T-helper 17 cell (primary cell): ENCODE results near the gene TPO. TPM values are rescaled to one million over a fixed set of nuclear protein-coding genes. Genes with fewer than 3 reads are reported as not detected.
"Not testable (repeated sequence)": the region's sequence is repeated elsewhere in the genome, so short reads cannot be mapped to it uniquely, and the experiment has no call there.

Experiments
- ATAC-seq: fragments of 150-1000 bp; cut with Tn5 transposase; 2 replicates; pipeline ENCODE4 v1.10.0; 2021; ENCODE audit warnings: mild to moderate bottlenecking, moderate library complexity
- DNase-seq, 3 donors: peaks; one replicate each; pipeline versions ENCODE4 v3.0.0 to v3.0.0-alpha.2; 2020 to 2021
- H3K9me3 ChIP-seq: one replicate; pipeline ENCODE4 v1.7.0; 2013; ENCODE audit warnings: low read length, mild to moderate bottlenecking; ENCODE audit not compliant: control insufficient read depth, poor library complexity, severe bottlenecking
- H3K27ac Mint-ChIP-seq: one replicate; pipeline ENCODE4 v1.8.0; 2022; ENCODE audit warnings: mild to moderate bottlenecking, moderate library complexity, mixed read lengths
- H3K27me3 Mint-ChIP-seq: one replicate; pipeline ENCODE4 v1.8.0; 2022; ENCODE audit warnings: mixed read lengths
- H3K36me3 Mint-ChIP-seq: one replicate; pipeline ENCODE4 v1.8.0; 2022; ENCODE audit warnings: low read depth, mixed read lengths
- H3K4me1 Mint-ChIP-seq: one replicate; pipeline ENCODE4 v1.8.0; 2022; ENCODE audit warnings: mild to moderate bottlenecking, mixed read lengths
- H3K4me3 Mint-ChIP-seq: one replicate; pipeline ENCODE4 v1.8.0; 2022; ENCODE audit warnings: mild to moderate bottlenecking, moderate library complexity, mixed read lengths
- total RNA-seq, 4 donors: library from RNA in 2 of 4; stranded (reverse) in 2 of 4; gene quantifications; one replicate each; pipeline ENCODE4 v1.2.3 and lab custom pipeline; 2022 to 2026

The TPO gene
- total RNA-seq, 2 donors from 2014 or later: 0.44 to 2.4 TPM

DNA sequence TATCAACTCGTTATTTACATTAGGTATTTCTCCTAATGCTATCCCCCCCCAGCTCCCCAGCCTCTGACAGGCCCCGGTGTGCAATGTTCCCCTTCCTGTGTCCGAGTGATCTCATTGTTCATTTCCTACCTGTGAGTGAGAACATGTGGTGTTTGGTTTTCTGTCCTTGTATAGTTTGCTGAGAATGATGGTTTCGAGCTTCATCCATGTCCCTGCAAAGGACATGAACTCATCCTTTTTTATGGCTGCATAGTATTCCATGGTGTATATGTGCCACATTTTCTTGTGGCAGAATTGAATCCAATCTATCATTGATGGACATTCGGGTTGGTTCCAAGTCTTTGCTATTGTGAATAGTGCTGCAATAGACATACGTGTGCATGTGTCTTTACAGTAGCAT lies 23.1 kb upstream of the TPO start:
- DNase-seq, ATAC-seq, H3K27ac Mint-ChIP-seq, H3K9me3 ChIP-seq, H3K4me1 Mint-ChIP-seq, H3K36me3 Mint-ChIP-seq, H3K4me3 Mint-ChIP-seq, H3K27me3 Mint-ChIP-seq: not testable (repeated sequence)

DNA sequence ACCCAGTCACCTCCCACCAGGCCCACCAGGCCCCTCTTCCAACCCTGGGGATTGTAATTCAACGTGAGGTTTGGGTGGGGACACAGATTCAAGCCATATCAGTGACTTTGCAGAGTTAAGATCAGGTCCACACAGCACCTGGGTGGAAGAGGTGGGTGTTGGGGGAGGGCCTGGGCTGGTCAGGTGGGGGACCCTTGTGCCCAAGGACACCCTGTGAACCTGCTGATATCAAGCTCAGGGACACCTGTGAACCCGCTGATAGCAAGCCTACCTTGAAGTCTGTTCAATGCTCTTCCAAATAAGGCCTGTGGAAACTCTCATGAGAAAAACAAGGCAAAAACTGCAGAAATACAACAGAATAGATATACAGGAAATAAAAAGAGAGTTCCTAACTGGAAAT lies 19.9 kb upstream of the TPO start:
- Mint-ChIP-seq H3K4me3 (no peak overlapping the region), H3K36me3 (peaks cover 2% of the 10 kb centered on the region), H3K27me3 (peaks cover 7% of the 10 kb centered on the region), H3K27ac (no peak overlapping the region), H3K4me1 (peaks cover 6% of the 10 kb centered on the region)
- ATAC-seq (no peak), DNase-seq (no peak)
- no peaks in the 10 kb centered on the region for H3K9me3 ChIP-seq

DNA sequence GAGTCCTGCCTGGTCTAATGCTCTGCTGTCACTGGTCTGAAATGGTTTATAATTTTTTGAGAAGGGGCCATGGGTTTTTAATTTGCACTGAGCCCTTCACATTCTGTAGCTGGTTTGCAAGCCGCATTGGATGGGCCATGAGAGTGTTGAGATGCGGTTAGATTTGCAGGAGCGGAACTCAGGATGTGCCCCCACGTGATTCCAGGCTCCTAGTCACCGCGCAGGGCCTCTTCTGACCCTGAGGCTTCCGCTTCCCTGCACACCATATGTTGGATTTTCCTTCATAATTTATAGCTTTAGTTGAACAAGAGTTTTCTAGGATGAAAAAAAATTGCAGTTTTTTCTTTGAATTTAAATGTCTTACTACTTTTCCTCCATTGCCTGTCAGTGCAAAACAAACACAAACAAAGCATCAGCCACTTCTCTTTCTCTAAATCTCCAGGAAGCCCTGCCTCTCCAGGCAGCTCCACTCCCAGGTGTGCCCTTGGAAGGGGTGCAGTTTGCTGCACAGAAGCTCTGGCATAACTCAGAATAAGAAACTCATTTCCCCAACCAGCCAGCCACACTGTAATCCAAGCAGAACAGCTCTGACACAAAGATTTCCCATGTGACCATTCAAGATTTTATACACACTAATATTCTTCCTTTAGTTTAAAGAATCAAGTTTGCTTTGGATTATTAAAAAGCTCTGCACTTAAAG lies 18.4 kb upstream of the TPO start:
- Mint-ChIP-seq H3K27ac (no peak overlapping the region), H3K4me3 (no peak overlapping the region), H3K27me3 (peaks cover 7% of the 10 kb centered on the region), H3K36me3 (peaks cover 5% of the 10 kb centered on the region), H3K4me1 (peaks cover 8% of the 10 kb centered on the region)
- no peak for ATAC-seq
- H3K9me3 ChIP-seq: no peaks in the 10 kb centered on the region
- no peak for DNase-seq

DNA sequence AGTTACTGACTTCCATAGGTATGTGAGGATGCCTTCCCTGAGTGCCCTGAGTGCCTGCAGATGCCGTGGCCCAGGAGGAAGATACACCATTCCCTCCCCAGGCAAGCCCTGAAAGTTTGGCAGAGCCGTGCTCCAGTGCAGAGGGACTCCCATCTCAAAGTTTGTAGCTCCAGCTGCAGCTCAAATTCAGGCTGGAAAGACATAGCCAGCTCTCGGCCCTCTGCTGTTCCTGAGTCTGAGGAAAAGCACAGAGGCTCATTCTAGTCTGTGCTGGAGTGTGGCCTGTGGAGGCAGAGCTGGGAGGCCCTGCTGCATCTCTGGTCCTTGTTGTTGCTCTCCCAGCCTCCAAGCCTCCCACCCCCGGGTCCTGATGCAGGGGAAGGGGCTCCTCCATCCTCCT lies 15.9 kb upstream of the TPO start:
- Mint-ChIP-seq H3K4me1 (peaks cover 8% of the 10 kb centered on the region), H3K27me3 (peaks cover 7% of the 10 kb centered on the region), H3K27ac (no peak overlapping the region), H3K36me3 (peaks cover 5% of the 10 kb centered on the region), H3K4me3 (no peak overlapping the region)
- no peak for ATAC-seq
- DNase-seq: no peak
- no peaks in the 10 kb centered on the region for H3K9me3 ChIP-seq

DNA sequence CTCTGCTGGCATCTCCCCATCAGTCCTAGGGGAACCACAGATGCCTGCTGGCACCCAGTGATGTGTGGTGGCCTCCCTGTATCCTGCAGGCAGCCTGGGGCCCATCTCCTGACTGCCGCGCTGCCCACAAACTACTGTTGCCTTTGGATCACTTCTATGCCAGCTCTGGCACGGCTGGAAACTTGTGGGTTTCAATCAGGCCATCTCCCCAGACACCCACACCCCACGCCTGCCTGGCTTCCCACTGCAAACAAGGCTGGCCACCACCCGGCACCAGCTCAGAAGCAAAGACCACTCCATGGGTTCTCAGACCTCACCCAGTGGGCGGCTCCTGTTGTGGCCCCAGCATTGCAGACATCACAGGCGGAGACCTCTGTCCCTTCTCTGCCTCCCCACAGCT lies 15.1 kb upstream of the TPO start:
- peaks cover 8% of the 10 kb centered on the region for H3K4me1 Mint-ChIP-seq
- ATAC-seq (no peak), DNase-seq (no peak)
- H3K36me3 Mint-ChIP-seq: peaks cover 5% of the 10 kb centered on the region
- peaks cover 7% of the 10 kb centered on the region for H3K27me3 Mint-ChIP-seq
- no peak overlapping the region for H3K27ac Mint-ChIP-seq
- no peaks in the 10 kb centered on the region for H3K9me3 ChIP-seq
- H3K4me3 Mint-ChIP-seq: no peak overlapping the region

DNA sequence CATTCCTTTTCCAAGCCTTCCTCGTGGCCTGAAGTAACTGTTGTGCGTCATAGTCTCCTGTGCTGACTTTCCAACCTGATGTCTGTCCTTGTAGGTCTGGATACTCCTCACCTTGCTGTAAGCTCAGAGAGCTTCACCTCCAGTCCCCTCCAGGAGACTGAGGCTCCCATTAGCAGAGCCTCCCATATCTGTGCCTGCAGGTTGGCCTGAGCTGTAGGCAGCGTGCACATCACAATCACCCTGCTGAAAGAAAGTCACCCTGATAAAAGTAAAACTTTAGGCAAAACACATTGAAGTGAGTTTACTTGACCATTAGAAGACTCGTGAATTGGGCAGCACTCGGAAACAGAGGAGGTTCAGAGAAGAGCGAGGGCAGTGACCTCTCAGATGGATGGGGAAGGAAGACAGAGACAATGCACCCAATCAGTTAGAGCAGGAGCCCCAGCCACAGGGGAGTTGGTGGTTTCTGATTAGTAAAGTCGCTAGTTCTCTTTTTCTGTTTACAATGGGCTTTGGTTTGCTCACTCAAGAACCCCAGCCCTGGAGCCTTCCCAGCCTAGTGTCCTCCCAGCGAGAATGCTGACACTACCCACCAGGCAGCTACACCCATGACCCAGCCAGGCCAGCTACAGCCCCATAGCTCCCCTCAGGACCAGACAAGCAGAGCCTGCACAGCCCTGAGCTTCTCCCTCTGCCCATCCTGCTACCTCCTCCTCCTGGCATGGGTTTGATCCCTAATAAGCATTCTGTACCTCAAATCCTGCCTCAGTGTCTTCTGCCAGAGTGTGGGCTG lies 12.1 kb upstream of the TPO start:
- no peak overlapping the region for H3K4me3 Mint-ChIP-seq
- H3K36me3 Mint-ChIP-seq: peaks cover 3% of the 10 kb centered on the region
- H3K27ac Mint-ChIP-seq: no peak overlapping the region
- DNase-seq (no peak), ATAC-seq (no peak)
- H3K27me3 Mint-ChIP-seq: peaks cover under 1% of the 10 kb centered on the region
- H3K4me1 Mint-ChIP-seq: peaks cover 5% of the 10 kb centered on the region
- H3K9me3 ChIP-seq: no peaks in the 10 kb centered on the region

DNA sequence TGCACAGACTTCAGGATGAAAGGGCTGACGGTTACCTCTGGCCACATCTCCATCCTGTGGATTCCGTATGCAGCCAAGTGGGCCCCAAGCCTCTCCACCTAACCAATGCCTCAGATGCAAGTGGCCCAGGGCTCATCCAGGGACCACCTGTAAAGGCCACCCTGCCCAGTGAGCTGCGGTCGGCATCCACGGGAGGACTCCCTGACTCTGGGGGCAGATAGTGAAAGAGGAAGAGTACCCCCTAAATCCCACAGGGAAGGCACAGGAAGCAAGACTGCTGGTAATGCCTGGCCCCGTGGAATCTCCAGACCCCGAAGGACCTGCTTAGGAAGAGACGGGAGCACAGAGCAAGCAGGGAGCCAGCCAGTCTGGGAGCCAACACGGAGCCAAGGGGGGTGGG lies 11.2 kb upstream of the TPO start:
- H3K27me3 Mint-ChIP-seq: no peaks in the 10 kb centered on the region
- ATAC-seq: no peak
- peaks cover 9% of the 10 kb centered on the region for H3K4me1 Mint-ChIP-seq

DNA sequence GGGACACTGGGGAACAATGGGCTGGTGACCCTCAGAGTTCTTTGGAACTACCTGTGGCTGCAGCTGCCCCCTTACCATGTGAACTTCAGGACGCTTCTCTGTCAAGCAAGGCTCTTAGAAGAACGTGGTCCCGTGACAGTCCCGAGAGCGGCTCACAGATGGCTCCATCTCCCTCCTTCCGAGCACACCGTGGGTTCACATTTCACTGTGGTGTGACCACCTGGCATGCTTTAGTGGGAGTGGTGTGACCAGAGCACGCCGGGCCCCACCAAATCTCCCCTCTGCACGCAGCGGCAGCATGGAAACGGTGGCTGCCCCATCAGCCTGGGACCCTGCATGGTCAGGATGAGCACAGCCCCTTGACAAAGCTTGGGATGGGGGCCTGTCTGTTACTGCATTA lies 9.7 kb upstream of the TPO start:
- Mint-ChIP-seq H3K36me3 (peaks cover 3% of the 10 kb centered on the region), H3K27me3 (no peaks in the 10 kb centered on the region), H3K27ac (no peak overlapping the region), H3K4me3 (no peak overlapping the region), H3K4me1 (peaks cover 11% of the 10 kb centered on the region)
- DNase-seq (no peak), ATAC-seq (no peak)
- no peaks in the 10 kb centered on the region for H3K9me3 ChIP-seq

More for the DNA sequence above, 11.2 kb upstream of the TPO start:
- no peaks in the 10 kb centered on the region for H3K9me3 ChIP-seq
- no peak for DNase-seq
- Mint-ChIP-seq H3K27ac (no peak overlapping the region), H3K4me3 (no peak overlapping the region), H3K36me3 (peaks cover 3% of the 10 kb centered on the region)

DNA sequence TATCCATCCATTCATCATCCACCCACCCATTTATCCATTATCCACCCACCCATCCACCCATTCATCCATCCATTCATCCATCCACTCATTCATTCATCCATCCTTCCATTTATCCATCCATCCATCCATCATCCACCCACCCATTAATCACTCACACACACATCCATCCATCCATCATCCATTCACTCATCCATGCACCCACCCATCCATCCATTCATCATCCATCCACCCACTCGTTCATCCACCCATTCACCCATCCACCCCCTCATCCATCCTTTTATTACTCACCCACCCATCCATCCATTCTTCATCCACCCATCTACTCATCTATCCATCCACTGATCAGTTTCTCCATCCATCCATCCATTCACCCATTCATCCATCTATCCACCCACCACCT lies 8.1 kb upstream of the TPO start:
- Mint-ChIP-seq H3K4me1 (peaks cover 6% of the 10 kb centered on the region), H3K4me3 (no peak overlapping the region), H3K36me3 (no peaks in the 10 kb centered on the region), H3K27me3 (no peaks in the 10 kb centered on the region), H3K27ac (no peak overlapping the region)
- ATAC-seq (no peak), DNase-seq (no peak)
- H3K9me3 ChIP-seq: no peaks in the 10 kb centered on the region

DNA sequence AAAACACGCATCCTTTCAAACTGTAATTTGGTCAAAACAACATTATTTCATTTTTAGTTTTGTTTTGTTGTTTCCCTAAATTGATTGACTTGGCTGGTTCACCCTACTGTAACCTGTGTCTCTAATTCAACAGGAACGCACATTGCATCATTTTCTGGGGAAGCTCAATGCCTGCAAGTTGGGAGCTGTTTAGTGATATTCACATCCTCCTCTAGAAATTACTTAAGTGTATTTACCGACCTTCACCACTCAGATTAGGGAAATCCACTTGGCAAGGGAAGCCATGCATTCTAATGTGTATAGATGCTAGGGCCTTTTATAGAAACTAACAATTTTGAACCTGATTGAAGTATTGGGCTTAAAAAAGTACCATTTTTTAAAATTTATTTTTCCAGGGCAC lies 7.3 kb upstream of the TPO start:
- Mint-ChIP-seq H3K4me3 (no peak overlapping the region), H3K27me3 (no peaks in the 10 kb centered on the region), H3K27ac (no peak overlapping the region), H3K36me3 (no peaks in the 10 kb centered on the region), H3K4me1 (peaks cover 6% of the 10 kb centered on the region)
- no peak for DNase-seq
- ATAC-seq: no peak
- H3K9me3 ChIP-seq: no peaks in the 10 kb centered on the region

DNA sequence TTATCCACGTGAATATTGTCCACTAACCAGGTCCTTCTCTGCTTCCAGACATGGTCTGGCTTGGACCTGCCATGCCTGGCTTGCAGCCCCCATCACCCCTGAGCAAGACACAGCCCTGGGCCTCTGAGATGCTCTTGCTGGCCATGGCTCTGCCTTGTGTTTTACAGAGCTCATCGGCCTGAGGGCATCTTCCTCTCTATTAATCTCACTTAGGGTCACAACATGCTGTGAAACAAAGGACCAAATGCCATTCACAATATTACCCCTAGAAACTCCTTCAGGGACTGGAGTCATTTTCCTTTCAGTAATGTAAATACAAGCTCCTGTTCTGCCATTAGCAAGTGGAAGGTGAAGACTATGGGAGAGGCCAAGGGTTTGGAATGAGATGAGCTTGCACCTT lies 6.8 kb upstream of the TPO start:
- no peak for DNase-seq
- Mint-ChIP-seq H3K4me3 (no peak overlapping the region), H3K27ac (no peak overlapping the region), H3K27me3 (no peaks in the 10 kb centered on the region), H3K4me1 (peaks cover 6% of the 10 kb centered on the region), H3K36me3 (no peaks in the 10 kb centered on the region)
- no peaks in the 10 kb centered on the region for H3K9me3 ChIP-seq
- ATAC-seq: no peak

DNA sequence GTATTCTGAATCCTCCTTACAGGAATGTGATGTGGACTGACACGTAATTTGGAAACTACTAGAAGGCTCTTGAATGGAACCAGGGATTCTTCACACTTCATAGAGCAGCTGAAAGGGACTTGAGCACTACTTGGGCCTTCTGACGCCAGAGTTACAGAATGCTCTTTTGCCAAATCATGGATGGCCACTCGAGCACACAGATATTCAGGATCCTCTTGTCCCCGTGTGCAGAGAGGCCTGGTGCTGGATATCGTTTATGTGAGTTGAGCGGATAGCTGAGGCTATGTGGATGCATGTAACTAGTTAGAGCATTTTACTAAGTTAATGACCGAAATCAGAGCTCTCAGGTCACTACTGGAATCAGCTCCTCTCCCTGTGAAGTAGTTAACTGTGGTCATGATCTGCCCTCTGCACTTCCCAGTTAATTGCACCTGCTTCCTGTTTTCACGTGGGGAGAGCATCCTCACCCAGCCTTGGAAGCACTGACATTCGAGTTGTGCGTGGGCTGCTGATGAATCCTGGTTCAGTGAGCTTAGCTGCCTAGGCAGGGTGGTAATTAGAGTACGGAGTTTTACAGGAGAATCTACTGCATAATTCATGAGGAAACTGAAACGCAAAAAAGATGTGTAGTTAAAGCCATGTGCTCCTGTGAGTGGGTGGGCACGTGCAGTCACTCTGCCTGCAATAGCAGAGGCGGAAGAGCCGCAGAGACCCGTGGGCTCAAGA lies 5.2 kb upstream of the TPO start:
- H3K36me3 Mint-ChIP-seq: peaks cover 3% of the 10 kb centered on the region
- peaks cover 6% of the 10 kb centered on the region for H3K4me1 Mint-ChIP-seq
- no peak for ATAC-seq

DNA sequence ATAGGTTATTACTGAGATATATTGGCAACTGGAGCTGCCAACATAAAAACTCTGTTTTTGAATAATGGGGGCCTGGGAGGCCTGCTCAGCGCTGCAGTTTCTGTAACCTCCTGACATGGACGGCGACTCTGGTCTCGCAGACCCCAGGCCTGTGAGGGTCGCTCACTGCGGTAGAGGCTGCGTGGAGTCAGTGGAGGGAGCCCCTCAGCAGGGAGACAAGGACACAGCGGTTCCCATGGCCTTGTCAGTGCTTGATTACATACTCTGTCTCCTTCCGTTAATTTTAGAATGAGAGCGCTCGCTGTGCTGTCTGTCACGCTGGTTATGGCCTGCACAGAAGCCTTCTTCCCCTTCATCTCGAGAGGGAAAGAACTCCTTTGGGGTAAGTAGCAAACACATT lies 858 bp downstream of the TPO start:
- no peaks in the 10 kb centered on the region for H3K4me1 Mint-ChIP-seq

More for the DNA sequence above, 5.2 kb upstream of the TPO start:
- Mint-ChIP-seq H3K27ac (no peak overlapping the region), H3K4me3 (no peak overlapping the region), H3K27me3 (peaks cover 7% of the 10 kb centered on the region)
- no peaks in the 10 kb centered on the region for H3K9me3 ChIP-seq
- DNase-seq: no peak

More for the DNA sequence above, 858 bp downstream of the TPO start:
- peaks cover 7% of the 10 kb centered on the region for H3K27me3 Mint-ChIP-seq
- ATAC-seq (no peak), DNase-seq (no peak)
- H3K9me3 ChIP-seq: no peaks in the 10 kb centered on the region
- H3K4me3 Mint-ChIP-seq: no peak overlapping the region
- peaks cover 3% of the 10 kb centered on the region for H3K36me3 Mint-ChIP-seq
- no peak overlapping the region for H3K27ac Mint-ChIP-seq
